Germinal center (tissue), 1 donor: ENCODE results near the gene MLLT3.

ENCODE experiments used
- DNase-seq: peaks from one replicate; pipeline ENCODE4 v3.0.0; 2012; ENCODE audit warnings: mixed read lengths, low spot score

The MLLT3 gene

GRCh38 chr9:20625003-20625349 is 2.7 kb upstream of the MLLT3 start:
- no peak for DNase-seq

GRCh38 chr9:20624201-20625002 is 2.1 kb upstream of the MLLT3 start:
- peak; percentile 42 for DNase-seq

- no peak for DNase-seq
These were observed 1.4 kb upstream of the MLLT3 start for GRCh38 chr9:20623748-20624124.

DNA sequence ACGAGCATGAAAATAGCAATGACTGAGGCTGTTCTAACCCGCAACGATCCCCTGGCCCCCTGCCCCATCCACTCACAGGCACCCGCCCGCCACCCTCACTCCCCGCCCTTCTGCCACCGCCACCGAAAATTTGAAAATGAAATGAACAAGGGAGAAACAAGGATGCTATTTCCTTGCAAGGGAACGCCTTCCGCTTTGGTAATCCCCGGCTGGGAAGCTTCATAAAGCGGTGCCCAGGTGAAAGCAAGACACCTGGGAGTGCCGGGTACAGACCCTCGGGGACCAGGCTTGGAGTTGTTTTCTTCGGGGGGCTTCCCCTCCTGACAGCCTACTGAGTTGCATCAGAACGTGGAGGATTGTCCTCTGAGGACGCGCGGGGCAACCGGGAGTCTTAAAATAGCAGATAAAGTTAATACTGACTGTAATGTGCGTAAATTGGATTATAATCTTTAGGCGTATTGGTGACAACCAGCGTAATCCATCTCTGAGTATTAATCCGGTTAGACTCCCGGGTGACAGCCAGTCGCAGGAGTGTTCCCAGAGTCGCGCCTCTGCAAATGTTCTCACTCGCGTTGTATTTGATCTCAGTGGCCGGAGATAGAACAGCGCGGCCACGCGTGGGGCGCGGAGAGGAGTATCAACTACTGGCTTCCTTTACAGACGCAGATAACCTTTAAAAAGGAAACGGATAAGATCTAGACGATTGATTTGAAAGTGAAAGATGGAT is 885 bp upstream of the MLLT3 start:
- DNase-seq: peak; percentile 10

DNA sequence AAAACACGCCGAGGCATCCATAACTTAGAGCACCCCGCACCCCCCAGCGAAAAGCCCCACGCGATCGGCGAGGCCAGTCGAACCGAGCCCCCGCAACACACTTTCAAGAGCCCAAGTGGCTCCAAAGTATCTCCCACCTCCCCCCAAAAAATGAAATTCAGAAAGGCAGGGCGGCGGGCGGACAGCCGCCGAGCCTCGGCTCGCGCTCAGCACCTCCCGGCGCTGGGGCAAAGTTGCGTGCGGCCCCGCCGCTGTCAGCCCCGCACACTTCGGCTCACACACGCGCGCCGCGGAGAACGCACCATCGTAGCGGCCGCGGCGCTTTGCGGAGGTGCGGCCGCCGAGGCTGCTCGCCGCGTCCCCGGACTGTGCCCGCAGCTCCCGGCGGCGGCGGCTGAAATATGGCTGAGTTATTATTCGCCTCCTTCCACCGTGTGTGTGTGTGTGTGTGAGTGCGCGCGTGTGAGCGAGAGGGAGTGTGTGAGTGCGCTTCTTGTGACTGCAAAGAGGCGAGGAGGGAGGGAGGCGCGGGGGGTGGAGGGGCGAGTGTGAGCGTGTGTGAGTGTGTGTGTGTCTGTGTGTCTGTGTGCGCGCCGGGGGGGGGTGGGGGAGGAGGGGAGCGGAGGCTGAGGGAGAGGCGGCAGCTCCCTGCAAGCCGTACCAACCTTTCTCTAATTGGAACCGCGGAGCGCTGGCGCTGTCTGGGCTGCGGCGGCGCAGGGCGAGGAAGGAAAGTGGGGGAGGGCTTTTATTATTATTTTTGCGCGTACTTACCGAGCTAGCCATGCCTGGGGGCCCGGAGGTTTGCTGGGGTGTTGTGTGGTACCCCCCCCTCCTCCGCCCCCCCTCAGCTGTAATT is 599 bp downstream of the MLLT3 start:
- DNase-seq: peak; percentile 41

GRCh38 chr9:20620650-20621470 is 1.4 kb downstream of the MLLT3 start:
- peak; percentile 20 for DNase-seq

DNA sequence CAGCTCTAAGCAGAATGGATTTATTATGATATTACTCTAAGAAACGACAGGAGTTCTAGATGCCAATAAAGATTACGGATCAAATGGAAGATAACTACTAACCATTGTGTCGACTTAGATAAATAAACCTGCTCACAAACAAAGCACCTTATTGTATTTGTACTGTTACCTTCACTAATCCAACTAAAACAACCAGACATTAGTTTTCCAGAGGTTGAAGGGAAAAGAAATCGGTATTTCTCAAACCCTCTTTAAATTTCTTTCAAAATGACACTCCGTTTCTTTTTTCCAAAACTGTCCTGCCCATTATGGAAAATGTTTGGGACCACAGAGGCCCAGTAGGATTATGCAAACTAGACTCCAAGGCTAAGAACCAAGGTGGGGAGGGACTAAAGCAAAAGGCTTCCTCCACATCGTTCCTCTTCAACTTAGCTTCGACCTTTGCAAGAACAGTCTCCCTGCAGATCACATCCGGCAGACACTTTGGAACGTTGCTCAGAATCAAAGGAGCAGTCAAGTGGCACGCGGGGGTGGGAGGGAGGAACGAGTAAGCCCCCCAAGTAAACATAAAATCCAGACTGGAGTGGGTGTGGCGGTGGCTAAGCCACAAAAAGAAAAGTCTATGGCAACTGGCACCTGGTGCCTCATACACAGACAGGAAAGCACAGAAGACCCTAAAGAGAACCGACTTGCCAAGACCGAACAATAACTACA is 2.7 kb downstream of the MLLT3 start:
- DNase-seq: no peak

DNA sequence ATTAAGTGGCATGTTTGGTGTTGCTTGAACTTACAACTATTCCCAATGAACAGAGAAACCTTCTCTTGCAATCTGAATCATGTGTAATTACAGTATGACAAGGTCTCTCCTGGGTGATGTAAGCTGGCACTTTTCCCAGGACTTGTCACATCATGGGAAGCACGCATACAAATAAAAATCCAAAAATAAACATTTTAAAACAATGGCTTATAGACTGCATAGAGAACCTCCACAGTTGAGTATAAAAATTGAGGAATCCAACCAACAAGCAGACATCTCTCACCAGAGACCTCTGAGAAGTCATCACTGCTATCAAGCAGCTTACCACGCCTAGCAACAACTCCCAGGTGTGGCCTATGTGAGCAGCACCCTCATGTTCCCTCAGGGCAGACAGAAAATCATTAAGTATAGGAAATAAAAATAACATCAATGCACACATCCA is 3.9 kb downstream of the MLLT3 start:
- no peak for DNase-seq

DNA sequence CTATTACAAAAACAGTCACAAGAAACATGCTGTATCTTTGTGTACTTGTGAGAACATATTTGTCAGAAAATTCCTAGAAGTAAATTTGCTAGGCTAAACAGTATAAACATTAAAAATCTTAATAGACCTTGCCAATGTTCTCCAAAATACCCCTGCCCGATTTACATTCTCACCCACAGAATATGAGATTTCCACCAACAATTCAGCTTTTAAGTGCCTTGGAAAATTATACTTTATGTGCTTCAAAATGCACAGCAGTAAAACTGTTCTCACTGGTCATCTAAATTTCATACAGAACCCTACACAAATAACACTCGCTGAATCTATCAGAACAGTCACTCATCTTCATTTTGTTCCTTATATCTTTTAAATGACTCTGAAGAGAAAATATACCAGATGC is 5.5 kb downstream of the MLLT3 start:
- no peak for DNase-seq

DNA sequence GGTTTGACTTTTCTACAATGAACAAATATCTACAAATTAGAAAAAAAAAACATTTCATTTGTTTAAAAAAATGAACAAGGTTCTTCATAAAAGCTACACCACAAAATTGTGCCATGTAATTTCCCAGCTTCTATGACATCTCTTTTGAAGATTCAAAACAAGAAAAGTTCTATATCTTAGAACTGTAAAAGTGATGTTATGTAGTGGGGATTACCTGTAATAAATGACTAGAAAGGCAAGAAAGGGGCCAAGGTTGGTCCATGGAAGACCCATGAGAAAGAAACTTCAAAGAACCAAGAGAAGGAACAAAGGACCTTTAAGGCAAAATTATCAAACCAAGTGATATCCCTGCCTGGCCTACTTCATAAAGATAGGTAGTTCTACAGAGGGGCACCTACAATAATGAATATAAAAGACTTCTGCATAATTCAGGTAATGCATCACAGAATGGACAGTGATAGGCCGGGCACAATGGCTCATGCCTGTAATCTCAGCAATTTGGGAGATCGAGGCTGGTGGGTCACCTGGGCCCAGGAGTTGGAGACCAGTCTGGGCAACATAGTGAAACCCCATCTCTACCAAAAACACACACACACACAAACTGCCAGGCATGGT is 7.6 kb downstream of the MLLT3 start:
- no peak for DNase-seq

DNA sequence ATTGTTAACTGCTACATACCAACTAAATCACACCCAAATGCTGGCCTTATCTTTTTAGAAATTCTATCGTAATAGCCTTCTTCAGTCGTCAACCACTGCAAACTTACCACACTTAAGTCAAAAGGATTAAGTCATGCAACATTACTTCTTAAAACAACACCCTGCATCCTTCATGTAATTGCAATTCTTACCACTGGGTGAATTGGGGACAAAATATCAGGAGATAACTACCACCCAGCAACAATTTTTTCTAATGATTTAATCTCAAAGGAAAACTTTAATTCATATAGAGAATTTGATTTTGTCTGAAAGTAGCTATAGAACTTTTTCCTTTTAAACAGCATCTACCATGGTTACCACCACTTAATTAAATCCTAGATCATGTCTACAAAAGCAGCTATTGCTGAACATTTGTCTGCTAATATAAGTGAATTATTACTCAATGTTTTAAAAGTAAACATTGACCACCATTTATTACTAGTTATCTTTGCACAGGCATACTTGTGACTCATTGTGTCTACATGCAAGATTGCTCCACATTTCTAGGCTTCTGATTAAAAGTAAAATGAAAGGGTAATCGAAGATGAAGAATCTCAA is 10.5 kb downstream of the MLLT3 start:
- DNase-seq: no peak

GRCh38 chr9:20610591-20610990 is 11.7 kb downstream of the MLLT3 start:
- no peak for DNase-seq

DNA sequence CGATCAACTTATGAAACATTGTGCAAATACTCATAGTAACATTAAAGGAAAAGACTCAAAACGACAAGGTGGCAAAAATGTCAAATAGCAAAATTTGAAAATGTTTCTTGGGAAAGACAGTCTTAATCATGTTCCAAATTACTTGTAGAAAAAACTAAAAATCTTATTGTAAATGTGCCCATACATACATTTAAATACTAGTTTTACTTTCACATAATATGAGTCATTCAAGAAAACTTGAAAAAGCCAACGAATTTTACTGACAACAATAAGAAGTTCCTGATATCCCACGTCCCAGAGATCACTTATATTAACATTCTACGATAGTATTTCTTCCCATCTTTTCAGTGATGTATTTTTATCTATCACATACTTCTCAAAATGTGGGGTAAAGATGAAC is 13.7 kb downstream of the MLLT3 start:
- no peak for DNase-seq

DNA sequence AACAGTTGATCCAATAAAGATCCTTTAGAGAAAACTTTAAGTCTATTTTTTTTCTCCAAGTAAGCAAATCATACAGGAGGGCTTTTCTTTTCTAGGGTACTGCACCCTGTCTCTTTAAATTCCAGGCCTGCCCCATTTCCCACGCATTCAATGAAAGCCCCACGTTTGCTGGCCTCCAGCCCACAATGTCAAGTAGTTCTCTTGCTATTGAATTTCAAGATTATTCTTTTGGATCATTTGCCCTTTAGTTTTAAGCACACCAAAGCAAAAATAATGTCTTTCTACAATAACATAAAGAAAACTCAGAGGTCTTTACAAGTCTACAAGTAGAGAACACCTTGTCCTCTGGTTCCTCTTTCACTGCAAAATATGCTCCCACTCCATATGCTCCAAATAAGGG is 15.6 kb downstream of the MLLT3 start:
- DNase-seq: no peak

DNA sequence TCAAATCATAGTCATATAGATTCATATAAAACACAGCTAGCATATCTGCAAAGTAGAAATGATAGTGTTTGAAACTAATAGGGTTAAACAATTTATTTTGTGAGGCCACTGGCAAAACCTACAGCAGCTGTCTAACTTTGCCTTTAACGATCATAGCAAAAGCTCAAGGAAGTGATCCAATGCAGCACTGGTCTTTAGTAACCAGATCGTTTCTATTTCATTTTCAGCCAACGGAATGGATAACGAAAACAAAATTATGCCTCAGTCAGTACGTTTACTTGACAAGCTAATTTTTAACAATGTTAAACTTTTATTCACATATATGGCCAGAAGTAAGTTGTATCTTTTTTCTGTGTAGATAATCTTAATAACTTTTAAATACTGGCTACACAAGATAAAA is 17.7 kb downstream of the MLLT3 start:
- no peak for DNase-seq

DNA sequence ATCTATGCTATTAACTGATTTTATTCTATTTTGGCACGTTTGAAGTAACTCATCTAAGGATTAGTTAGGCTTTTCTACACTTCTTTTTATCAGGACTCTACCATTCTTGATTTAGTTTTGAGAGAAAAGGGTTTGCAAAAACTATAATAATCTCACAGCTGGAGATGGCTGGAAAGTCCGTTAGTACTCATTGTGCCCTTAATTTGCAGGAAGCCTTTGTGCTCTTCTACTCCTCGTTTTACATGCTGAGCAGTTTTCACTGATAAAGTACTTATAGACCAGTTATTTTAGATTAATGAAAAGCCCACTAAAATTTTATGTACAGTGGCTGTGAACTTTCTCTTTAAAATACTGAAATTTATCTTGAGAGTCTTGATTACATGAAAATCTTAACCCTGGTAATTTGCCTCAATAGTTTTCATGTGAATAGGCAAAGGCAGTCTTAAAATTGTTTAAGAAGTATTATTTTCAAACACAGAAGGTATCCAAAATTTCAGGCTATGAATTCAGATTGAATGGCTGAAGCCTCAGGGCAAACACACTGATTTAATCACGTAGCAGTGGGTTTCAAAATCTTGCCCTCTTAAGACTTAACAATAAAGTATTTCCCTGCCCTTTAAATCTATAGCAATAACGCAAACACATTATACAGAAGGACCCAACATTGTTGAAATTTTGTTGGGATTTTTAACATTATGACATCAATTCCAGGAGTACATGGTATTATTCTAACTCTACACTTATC is 18.6 kb downstream of the MLLT3 start:
- DNase-seq: no peak

DNA sequence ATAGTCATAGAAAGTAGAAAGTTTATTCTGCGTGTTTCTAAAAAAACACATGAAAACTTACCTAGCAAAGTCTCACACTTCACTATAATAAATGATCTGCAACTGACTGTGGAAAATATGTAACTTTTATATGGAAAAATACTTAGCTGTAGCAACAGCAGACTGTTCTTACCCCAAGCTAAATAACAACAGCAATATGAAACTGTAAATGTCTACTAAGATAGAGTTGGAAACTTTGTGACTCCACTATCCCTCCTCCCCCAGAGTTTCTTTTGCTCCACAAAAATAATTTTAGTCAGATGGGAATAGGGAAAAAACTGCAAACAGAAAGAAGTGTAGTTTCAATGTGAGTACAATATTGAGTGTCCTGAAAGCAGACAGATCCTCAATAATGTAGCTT is 21.0 kb downstream of the MLLT3 start:
- DNase-seq: no peak

DNA sequence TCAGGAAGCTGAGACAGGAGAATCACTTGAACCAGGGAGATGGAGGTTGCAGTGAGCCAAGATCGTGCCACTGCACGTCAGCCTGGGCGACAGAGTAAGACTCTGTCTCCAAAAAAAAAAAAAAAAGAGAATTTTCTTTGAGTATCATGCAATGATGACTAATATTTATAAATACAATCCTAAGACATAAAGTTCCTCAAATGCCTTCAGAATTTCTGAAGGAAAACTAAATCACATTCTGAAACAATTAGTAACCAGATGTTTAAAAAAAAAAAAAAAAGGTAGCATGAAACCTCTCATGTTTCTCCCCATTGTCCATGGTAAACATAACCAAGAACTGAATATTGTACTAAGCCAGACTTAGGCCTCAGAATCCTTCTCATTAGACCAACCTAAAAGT is 23.1 kb downstream of the MLLT3 start:
- DNase-seq: no peak

GRCh38 chr9:20598367-20598766 is 23.9 kb downstream of the MLLT3 start:
- no peak for DNase-seq

DNA sequence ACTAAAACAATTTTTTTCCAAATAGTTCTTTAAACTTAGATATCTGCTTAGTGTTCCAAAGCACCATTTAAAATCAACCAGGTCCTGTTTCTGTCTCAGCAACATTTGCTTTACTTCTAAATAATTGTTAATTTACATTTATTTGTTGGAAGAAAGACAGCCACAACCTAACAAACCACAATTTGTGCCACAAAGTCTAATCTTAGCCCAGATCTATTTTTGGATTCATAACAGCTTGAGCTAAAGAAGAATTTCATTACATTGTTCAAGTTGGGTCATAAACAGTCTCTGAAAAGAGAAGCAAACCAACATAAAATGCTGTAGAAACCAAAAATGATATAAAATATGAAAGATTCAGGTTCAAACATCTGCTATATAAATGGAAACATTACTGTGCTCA is 24.4 kb downstream of the MLLT3 start:
- no peak for DNase-seq
